Testis (tissue), 2 donors: Measurements from ENCODE around the gene CALR.

Experiments used
- POLR2A ChIP-seq: fragments of 450-650 bp; IDR thresholded peaks from one replicate; pipeline ENCODE4 v1.6.1; 2017; ENCODE audit warnings: antibody characterized with exemption, mild to moderate bottlenecking, moderate library complexity
- TF ChIP-seq, protein P1 (sequence below), 3 experiments: fragments of 450-650 bp in 2 of 3; fragments of 200-600 bp in 1 of 3; sonication (generic) in 1 of 3; IDR thresholded peaks; one replicate each; pipeline ENCODE4 v1.5.1; 2016 to 2019; ENCODE audit warnings: antibody characterized with exemption in 3 of 3, mild to moderate bottlenecking in 2 of 3, moderate library complexity in 1 of 3

DNA sequence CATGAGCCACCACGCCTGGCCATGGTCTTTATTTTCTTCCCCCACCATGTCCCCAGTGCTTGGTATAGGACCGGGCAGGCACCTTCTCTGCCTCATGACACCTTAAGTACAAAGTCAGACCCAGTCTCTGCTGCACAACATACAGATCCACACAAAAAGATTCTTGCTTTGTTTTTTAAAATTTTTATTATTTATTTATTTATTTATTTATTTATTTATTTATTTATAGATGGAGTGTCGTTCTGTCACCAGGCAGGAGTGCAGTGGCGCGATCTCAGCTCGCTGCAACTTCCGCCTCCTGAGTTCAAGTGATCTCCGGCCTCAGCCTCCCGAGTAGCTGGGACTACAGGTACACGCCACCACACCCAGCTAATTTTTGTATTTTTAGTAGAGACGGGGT, 54.3 kb downstream of the CALR start:
- TF ChIP-seq POLR2A = no peak
- TF ChIP-seq, protein P1, sequence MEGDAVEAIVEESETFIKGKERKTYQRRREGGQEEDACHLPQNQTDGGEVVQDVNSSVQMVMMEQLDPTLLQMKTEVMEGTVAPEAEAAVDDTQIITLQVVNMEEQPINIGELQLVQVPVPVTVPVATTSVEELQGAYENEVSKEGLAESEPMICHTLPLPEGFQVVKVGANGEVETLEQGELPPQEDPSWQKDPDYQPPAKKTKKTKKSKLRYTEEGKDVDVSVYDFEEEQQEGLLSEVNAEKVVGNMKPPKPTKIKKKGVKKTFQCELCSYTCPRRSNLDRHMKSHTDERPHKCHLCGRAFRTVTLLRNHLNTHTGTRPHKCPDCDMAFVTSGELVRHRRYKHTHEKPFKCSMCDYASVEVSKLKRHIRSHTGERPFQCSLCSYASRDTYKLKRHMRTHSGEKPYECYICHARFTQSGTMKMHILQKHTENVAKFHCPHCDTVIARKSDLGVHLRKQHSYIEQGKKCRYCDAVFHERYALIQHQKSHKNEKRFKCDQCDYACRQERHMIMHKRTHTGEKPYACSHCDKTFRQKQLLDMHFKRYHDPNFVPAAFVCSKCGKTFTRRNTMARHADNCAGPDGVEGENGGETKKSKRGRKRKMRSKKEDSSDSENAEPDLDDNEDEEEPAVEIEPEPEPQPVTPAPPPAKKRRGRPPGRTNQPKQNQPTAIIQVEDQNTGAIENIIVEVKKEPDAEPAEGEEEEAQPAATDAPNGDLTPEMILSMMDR (IDR thresholded peaks at IDR 0.05) = no peak
